SK-N-SH (cell line): ENCODE measurements around the gene HHAT. TPM values are rescaled to one million over a fixed set of nuclear protein-coding genes. Genes with fewer than 3 reads are reported as not detected.

Source experiments
- CTCF ChIA-PET: fragments of 300-600, 350-600 bp; formaldehyde crosslinking; extraction: SDS; loops from one replicate; lab custom pipeline; 2021; lab: Yijun Ruan, JAX
- POLR2A ChIA-PET: fragments of 350-600 bp; sonication (Branson Sonifier 250); formaldehyde crosslinking; extraction: SDS; loops from one replicate; lab custom pipeline; 2020; ENCODE audit warnings: antibody characterized with exemption, inconsistent platforms; lab: Yijun Ruan, JAX
- DNase-seq: peaks from one replicate; pipeline ENCODE4 v3.0.0; 2012
- H2AFZ ChIP-seq: fragments of 200-600 bp; sonication (generic); 2 replicates; pipeline ENCODE4 v1.8.1; 2016; ENCODE audit warnings: antibody characterized with exemption, mild to moderate bottlenecking, low read depth
- H3F3A ChIP-seq: fragments of 200-600 bp; sonication (generic); replicated peaks from 2 replicates; pipeline ENCODE3; 2016; ENCODE audit warnings: antibody characterized with exemption, mild to moderate bottlenecking; ENCODE audit not compliant: insufficient read depth
- H3K27ac ChIP-seq, 2 experiments: fragments of 200-500 bp in 1 of 2; fragments of 200-600 bp in 1 of 2; sonication (Bioruptor generic) in 1 of 2; sonication (generic), shearing (Covaris generic) in 1 of 2; 2 replicates each; pipeline versions ENCODE4 v1.5.1 to v1.6.1; 2014 to 2016; ENCODE audit warnings: low read depth in 2 of 2, inconsistent platforms in 1 of 2, low read length in 1 of 2, mild to moderate bottlenecking in 1 of 2, mixed read lengths in 1 of 2
- H3K27me3 ChIP-seq: fragments of 200-600 bp; sonication (generic), shearing (Covaris generic); 2 replicates; pipeline ENCODE4 v1.6.1; 2016; ENCODE audit warnings: mixed run types; ENCODE audit not compliant: insufficient read depth
- H3K36me3 ChIP-seq, 2 experiments: fragments of 200-500 bp in 1 of 2; fragments of 200-600 bp in 1 of 2; sonication (Bioruptor generic) in 1 of 2; sonication (generic) in 1 of 2; replicated peaks in 1 of 2; 2 replicates each; pipeline versions ENCODE3 to v1.5.1; 2014 to 2016; ENCODE audit warnings: low read length in 1 of 2, mild to moderate bottlenecking in 1 of 2; ENCODE audit not compliant: insufficient read depth in 2 of 2, control insufficient read depth in 1 of 2
- H3K4me1 ChIP-seq, 2 experiments: fragments of 200-500 bp in 1 of 2; fragments of 200-600 bp in 1 of 2; sonication (Bioruptor generic) in 1 of 2; sonication (generic), shearing (Covaris generic) in 1 of 2; 2 replicates each; pipeline versions ENCODE4 v1.5.1 to v1.6.1; 2014 to 2016; ENCODE audit warnings: low read depth in 1 of 2, low read length in 1 of 2, mixed run types in 1 of 2; ENCODE audit not compliant: insufficient read depth in 2 of 2, control insufficient read depth in 1 of 2
- H3K4me2 ChIP-seq: fragments of 200-600 bp; sonication (generic), shearing (Covaris generic); 2 replicates; pipeline ENCODE4 v1.6.1; 2017; ENCODE audit warnings: mixed run types
- H3K4me3 ChIP-seq, 2 experiments: fragments of 200-500 bp in 1 of 2; fragments of 200-600 bp in 1 of 2; sonication (Bioruptor generic) in 1 of 2; sonication (generic), shearing (Covaris generic) in 1 of 2; 2 replicates each; pipeline versions ENCODE4 v1.5.1 to v1.8.1; 2014 to 2016; ENCODE audit warnings: low read depth in 2 of 2, inconsistent platforms in 1 of 2, low read length in 1 of 2, mild to moderate bottlenecking in 1 of 2, mixed read lengths in 1 of 2, moderate library complexity in 1 of 2
- H3K79me2 ChIP-seq: fragments of 200-600 bp; sonication (generic); 2 replicates; pipeline ENCODE4 v1.8.1; 2017; ENCODE audit warnings: mild to moderate bottlenecking; ENCODE audit not compliant: insufficient read depth
- H3K9ac ChIP-seq: fragments of 200-600 bp; sonication (generic); 2 replicates; pipeline ENCODE4 v1.6.1; 2017; ENCODE audit warnings: mixed run types
- H3K9me2 ChIP-seq: fragments of 200-600 bp; sonication (generic); 2 replicates; pipeline ENCODE4 v1.6.1; 2017; ENCODE audit warnings: mixed run types
- H3K9me3 ChIP-seq: fragments of 200-600 bp; sonication (generic); 2 replicates; pipeline ENCODE4 v1.6.1; 2017; ENCODE audit warnings: mixed run types, mild to moderate bottlenecking, moderate library complexity
- H4K20me1 ChIP-seq: fragments of 200-600 bp; sonication (generic); 2 replicates; pipeline ENCODE4 v1.6.1; 2017; ENCODE audit warnings: mild to moderate bottlenecking, mixed run types; ENCODE audit not compliant: insufficient read depth
- CHD2 ChIP-seq: fragments of 150-350 bp; IDR thresholded peaks from 2 replicates; pipeline ENCODE4 v1.6.1; 2018; ENCODE audit warnings: low read length; ENCODE audit not compliant: partially characterized antibody
- EP300 ChIP-seq, 2 experiments: IDR thresholded peaks; 2 replicates each; pipeline versions ENCODE4 v1.4.0 to v1.6.1; 2012; ENCODE audit warnings: borderline replicate concordance in 1 of 2, low read depth in 1 of 2, low read length in 1 of 2
- FOXJ3 ChIP-seq: sonication (generic); formaldehyde crosslinking; IDR thresholded peaks from 2 replicates; pipeline ENCODE4 v1.5.1; 2020; ENCODE audit warnings: mild to moderate bottlenecking, missing genetic modification reagents
- GABPA ChIP-seq: IDR thresholded peaks from 2 replicates; pipeline ENCODE4 v1.4.0; 2012; ENCODE audit warnings: low read depth, mild to moderate bottlenecking
- GATA2 ChIP-seq: sonication (generic); formaldehyde crosslinking; IDR thresholded peaks from 2 replicates; pipeline ENCODE4 v1.5.0; 2020; ENCODE audit warnings: mild to moderate bottlenecking, missing genetic modification reagents
- MEF2A ChIP-seq: IDR thresholded peaks from 2 replicates; pipeline ENCODE4 v1.4.0; 2012; ENCODE audit warnings: low read depth, borderline replicate concordance
- MXI1 ChIP-seq: IDR thresholded peaks from 2 replicates; pipeline ENCODE4 v1.6.1; 2012; ENCODE audit warnings: mild to moderate bottlenecking, low read depth, low read length, improper control_type of control experiment
- NFIC ChIP-seq: IDR thresholded peaks from 2 replicates; pipeline ENCODE4 v1.4.0; 2012; ENCODE audit warnings: borderline replicate concordance
- NRF1 ChIP-seq: IDR thresholded peaks from 2 replicates; pipeline ENCODE4 v1.6.1; 2012; ENCODE audit warnings: low read depth, mild to moderate bottlenecking, low read length
- RAD21 ChIP-seq: IDR thresholded peaks from 2 replicates; pipeline ENCODE4 v1.6.1; 2012; ENCODE audit warnings: mild to moderate bottlenecking, low read length
- RCOR1 ChIP-seq: fragments of 150-350 bp; IDR thresholded peaks from 2 replicates; pipeline ENCODE4 v1.6.1; 2017; ENCODE audit warnings: antibody characterized with exemption, low read length
- SMC3 ChIP-seq: IDR thresholded peaks from 2 replicates; pipeline ENCODE4 v1.6.1; 2012; ENCODE audit warnings: low read depth, low read length, improper control_type of control experiment
- TCF12 ChIP-seq: IDR thresholded peaks from 2 replicates; pipeline ENCODE4 v1.4.0; 2012
- TEAD4 ChIP-seq: IDR thresholded peaks from 2 replicates; pipeline ENCODE4 v1.4.0; 2012; ENCODE audit warnings: mild to moderate bottlenecking, borderline replicate concordance; ENCODE audit not compliant: insufficient read depth
- WGBS: methylation state at CpG from one replicate; pipeline ENCODE4 v1.1.6; 2017; ENCODE audit warnings: low lambda C conversion rate; 5-methylcytosine and 5-hydroxymethylcytosine counted together
- polyA plus RNA-seq, 3 experiments: library from polyadenylated mRNA; depleted of rRNA; stranded (reverse); fragments of >200 nt; gene quantifications; 2 replicates each; pipeline ENCODE4 v1.2.3, GENCODE V29; 2012
- TF ChIP-seq, protein P1 (sequence below): fragments of 150-350 bp; IDR thresholded peaks from 2 replicates; pipeline ENCODE4 v1.6.1; 2017; ENCODE audit warnings: antibody characterized with exemption, low read length, low read depth, borderline replicate concordance
- TF ChIP-seq, protein P2 (sequence below): fragments of 200-600 bp; sonication (generic); IDR thresholded peaks from 2 replicates; pipeline ENCODE4 v1.6.1; 2017; ENCODE audit warnings: antibody characterized with exemption, mild to moderate bottlenecking, moderate library complexity
- TF ChIP-seq, protein P3 (sequence below): IDR thresholded peaks from 2 replicates; pipeline ENCODE4 v1.6.1; 2012; ENCODE audit warnings: mild to moderate bottlenecking, low read depth, low read length, moderate library complexity
- TF ChIP-seq, protein P4 (sequence below): IDR thresholded peaks from 2 replicates; pipeline ENCODE4; 2012

HHAT gene
- polyA plus RNA-seq, 1 of the 3 experiments (the other 2 are of a cell fraction), result 8.1 TPM

DNA sequence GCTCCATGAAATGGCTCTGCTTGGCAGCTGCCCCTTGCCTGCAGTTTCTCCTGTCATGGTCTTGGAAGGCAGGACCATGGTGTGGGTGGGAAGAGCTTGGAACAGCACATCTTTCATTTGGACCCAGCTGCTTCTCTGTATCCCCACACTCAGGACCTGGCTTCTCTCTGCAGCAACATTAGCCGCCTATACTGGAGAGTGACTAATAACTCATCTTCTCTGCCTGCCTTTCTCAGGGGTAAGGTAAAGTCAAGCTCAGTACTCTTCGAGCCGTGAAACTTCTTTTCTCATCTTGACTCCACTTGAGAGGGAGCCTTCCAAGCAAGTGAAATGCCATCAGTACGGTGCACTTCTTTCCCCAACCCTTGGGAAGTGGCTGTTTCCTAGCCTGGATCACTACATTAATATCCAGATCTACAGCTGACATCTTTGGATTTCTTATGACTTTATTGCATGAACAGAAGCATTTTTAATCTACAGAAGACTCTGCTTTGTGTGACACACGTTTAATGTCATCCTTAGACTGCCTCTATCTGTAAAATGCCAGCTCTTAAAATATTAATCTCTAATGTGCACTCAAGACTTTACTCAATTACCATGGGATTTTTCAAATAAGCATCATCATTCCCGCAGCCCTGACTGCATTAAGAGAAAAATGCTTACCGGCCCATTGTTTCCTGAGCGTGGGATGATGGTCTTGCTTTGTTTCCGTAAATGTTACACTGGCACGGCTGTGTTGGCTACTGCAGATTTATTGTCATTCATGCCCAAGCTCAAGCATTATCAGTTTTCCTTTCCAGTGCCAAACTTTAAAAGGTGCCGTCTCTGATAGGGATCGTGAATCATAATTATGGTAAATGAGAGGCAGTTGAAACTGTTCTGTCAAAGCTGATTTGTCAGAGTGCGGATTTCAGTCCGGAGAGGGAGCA, 242.9 kb downstream of the HHAT start:
- peak; percentile 36 for DNase-seq
- POLR2A ChIA-PET, result interaction anchor here (0.6 to 1.9 kb wide), 5 partner anchors 11 to 1042 kb away, joined by 3 to 5 read pairs (median 5); partner anchors contain the start of gene KCNH1
- H3K9me2 ChIP-seq, result no peaks in the 10 kb centered on the region
- H3K79me2 ChIP-seq, result no peaks in the 10 kb centered on the region
- no peaks in the 10 kb centered on the region for H3K9me3 ChIP-seq
- H2AFZ ChIP-seq, result no peak overlapping the region
- no peaks in the 10 kb centered on the region for H3K36me3 ChIP-seq
- TF ChIP-seq GABPA, result no peak
- TF ChIP-seq, protein P1, sequence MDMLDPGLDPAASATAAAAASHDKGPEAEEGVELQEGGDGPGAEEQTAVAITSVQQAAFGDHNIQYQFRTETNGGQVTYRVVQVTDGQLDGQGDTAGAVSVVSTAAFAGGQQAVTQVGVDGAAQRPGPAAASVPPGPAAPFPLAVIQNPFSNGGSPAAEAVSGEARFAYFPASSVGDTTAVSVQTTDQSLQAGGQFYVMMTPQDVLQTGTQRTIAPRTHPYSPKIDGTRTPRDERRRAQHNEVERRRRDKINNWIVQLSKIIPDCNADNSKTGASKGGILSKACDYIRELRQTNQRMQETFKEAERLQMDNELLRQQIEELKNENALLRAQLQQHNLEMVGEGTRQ, result no peak
- TF ChIP-seq NFIC, result peak; percentile 25; the same call in 1 of the 2 replicates
- TF ChIP-seq MXI1, result peak; percentile 34; the same call in 1 of the 2 replicates
- TF ChIP-seq SMC3, result no peak
- TF ChIP-seq TCF12, result no peak; the same call in 1 of the 2 replicates
- TF ChIP-seq, protein P2, sequence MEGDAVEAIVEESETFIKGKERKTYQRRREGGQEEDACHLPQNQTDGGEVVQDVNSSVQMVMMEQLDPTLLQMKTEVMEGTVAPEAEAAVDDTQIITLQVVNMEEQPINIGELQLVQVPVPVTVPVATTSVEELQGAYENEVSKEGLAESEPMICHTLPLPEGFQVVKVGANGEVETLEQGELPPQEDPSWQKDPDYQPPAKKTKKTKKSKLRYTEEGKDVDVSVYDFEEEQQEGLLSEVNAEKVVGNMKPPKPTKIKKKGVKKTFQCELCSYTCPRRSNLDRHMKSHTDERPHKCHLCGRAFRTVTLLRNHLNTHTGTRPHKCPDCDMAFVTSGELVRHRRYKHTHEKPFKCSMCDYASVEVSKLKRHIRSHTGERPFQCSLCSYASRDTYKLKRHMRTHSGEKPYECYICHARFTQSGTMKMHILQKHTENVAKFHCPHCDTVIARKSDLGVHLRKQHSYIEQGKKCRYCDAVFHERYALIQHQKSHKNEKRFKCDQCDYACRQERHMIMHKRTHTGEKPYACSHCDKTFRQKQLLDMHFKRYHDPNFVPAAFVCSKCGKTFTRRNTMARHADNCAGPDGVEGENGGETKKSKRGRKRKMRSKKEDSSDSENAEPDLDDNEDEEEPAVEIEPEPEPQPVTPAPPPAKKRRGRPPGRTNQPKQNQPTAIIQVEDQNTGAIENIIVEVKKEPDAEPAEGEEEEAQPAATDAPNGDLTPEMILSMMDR, result no peak
- TF ChIP-seq RCOR1, result peak; percentile 62; the same call in 1 of the 2 replicates
- no peak for TF ChIP-seq MEF2A
- peak; percentile 96 for TF ChIP-seq GATA2 (CRISPR knock-in tag)
- peak; percentile 26; the same call in 1 of the 2 replicates for TF ChIP-seq TEAD4
- TF ChIP-seq FOXJ3 (CRISPR knock-in tag), result peak; percentile 93
- TF ChIP-seq NRF1, result no peak
- TF ChIP-seq, protein P3, sequence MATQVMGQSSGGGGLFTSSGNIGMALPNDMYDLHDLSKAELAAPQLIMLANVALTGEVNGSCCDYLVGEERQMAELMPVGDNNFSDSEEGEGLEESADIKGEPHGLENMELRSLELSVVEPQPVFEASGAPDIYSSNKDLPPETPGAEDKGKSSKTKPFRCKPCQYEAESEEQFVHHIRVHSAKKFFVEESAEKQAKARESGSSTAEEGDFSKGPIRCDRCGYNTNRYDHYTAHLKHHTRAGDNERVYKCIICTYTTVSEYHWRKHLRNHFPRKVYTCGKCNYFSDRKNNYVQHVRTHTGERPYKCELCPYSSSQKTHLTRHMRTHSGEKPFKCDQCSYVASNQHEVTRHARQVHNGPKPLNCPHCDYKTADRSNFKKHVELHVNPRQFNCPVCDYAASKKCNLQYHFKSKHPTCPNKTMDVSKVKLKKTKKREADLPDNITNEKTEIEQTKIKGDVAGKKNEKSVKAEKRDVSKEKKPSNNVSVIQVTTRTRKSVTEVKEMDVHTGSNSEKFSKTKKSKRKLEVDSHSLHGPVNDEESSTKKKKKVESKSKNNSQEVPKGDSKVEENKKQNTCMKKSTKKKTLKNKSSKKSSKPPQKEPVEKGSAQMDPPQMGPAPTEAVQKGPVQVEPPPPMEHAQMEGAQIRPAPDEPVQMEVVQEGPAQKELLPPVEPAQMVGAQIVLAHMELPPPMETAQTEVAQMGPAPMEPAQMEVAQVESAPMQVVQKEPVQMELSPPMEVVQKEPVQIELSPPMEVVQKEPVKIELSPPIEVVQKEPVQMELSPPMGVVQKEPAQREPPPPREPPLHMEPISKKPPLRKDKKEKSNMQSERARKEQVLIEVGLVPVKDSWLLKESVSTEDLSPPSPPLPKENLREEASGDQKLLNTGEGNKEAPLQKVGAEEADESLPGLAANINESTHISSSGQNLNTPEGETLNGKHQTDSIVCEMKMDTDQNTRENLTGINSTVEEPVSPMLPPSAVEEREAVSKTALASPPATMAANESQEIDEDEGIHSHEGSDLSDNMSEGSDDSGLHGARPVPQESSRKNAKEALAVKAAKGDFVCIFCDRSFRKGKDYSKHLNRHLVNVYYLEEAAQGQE, result no peak
- peak in 1 of 2 experiments; percentile 91; a peak in 2 of 4 replicates for TF ChIP-seq EP300 (IDR thresholded peaks at IDR 0.05; ENCODE audit: borderline replicate concordance in 1 of 2, low read depth in 1 of 2, low read length in 1 of 2)
- TF ChIP-seq, protein P4, sequence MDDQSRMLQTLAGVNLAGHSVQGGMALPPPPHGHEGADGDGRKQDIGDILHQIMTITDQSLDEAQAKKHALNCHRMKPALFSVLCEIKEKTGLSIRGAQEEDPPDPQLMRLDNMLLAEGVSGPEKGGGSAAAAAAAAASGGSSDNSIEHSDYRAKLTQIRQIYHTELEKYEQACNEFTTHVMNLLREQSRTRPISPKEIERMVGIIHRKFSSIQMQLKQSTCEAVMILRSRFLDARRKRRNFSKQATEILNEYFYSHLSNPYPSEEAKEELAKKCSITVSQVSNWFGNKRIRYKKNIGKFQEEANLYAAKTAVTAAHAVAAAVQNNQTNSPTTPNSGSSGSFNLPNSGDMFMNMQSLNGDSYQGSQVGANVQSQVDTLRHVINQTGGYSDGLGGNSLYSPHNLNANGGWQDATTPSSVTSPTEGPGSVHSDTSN, result peak; percentile 69
- TF ChIP-seq CHD2, result peak; percentile 41
- 0 out of 2 replicates have a peak, but pooled peaks have one; percentile 2 for TF ChIP-seq RAD21
- 26% methylated on average over 14 of the region's 14 CpGs for WGBS
- H4K20me1 ChIP-seq, result no peaks in the 10 kb centered on the region
- CTCF ChIA-PET, result interaction anchor here (0.8 to 6.0 kb wide), 8 partner anchors 8 to 563 kb away, joined by 3 to 49 read pairs (median 6); partner anchors contain the start of gene KCNH1
- H3F3A ChIP-seq, result no peaks in the 10 kb centered on the region
- H3K9ac ChIP-seq, result no peak overlapping the region
- H3K4me1 ChIP-seq, result peaks cover 0 to 50% of the 10 kb centered on the region in 2 experiments; a peak in 2 of 4 replicates
- H3K27me3 ChIP-seq, result no peaks in the 10 kb centered on the region
- peak overlapping the region in 1 of 2 experiments; percentile 91; a peak in 3 of 4 replicates for H3K27ac ChIP-seq
- H3K4me3 ChIP-seq, result no peak overlapping the region
- H3K4me2 ChIP-seq, result no peak overlapping the region
